Measurements from ENCODE around the gene PRUNE2.

Gene PRUNE2

GRCh38 chr9:76655121-76655541 is 250.8 kb downstream of the PRUNE2 start:
- H3K36me3 ChIP-seq (ENCODE audit: control insufficient read depth in 4 of 4, insufficient read depth in 4 of 4, low read length in 3 of 4) = no peaks in the 10 kb centered on the region
- 0% methylated on average over 5 of the region's 6 CpGs for WGBS (ENCODE audit: insufficient coverage)
- ChIA-PET POLR2A (no interaction called here), CTCF (interaction anchor here (1.6 to 9.8 kb wide), 2 partner anchors 196 to 206 kb away, joined by 4 to 171 read pairs; partner anchors contain the start of gene GCNT1)
- peaks cover 58 to 82% (median 72%) of the 10 kb centered on the region in 4 experiments for H3K4me1 ChIP-seq (ENCODE audit: control extremely low read depth in 1 of 4, control insufficient read depth in 4 of 4, insufficient read depth in 4 of 4, low read length in 3 of 4)
- no peaks in the 10 kb centered on the region for H3K27me3 ChIP-seq (replicated peaks in 2 of 5; ENCODE audit: control insufficient read depth in 4 of 5, insufficient read depth in 5 of 5, low read length in 4 of 5)
- no peaks in the 10 kb centered on the region for H3K9me3 ChIP-seq (ENCODE audit: control extremely low read depth in 1 of 5, control insufficient read depth in 4 of 5, insufficient read depth in 2 of 5, low read depth in 1 of 5, low read length in 4 of 5)
- peak overlapping the region; percentile 22 to 35 for H3K27ac ChIP-seq (ENCODE audit: insufficient read depth in 1 of 2, low read depth in 1 of 2, low read length in 2 of 2, poor library complexity in 1 of 2, severe bottlenecking in 2 of 2)
- peak overlapping the region in 2 of 7 experiments; percentile 4 to 34 for H3K4me3 ChIP-seq (ENCODE audit: control insufficient read depth in 1 of 7, extremely low read depth in 1 of 7, insufficient read depth in 4 of 7, low read depth in 2 of 7, low read length in 6 of 7)
- DNase-seq = peak in 2 of 3 donors; percentile 55 to 72

- WGBS (ENCODE audit: insufficient coverage) = no CpG with 5 or more reads among the region's 1 CpG
- H3K4me1 ChIP-seq (ENCODE audit: control extremely low read depth in 1 of 4, control insufficient read depth in 4 of 4, insufficient read depth in 4 of 4, low read length in 3 of 4) = peaks cover 58 to 86% (median 73%) of the 10 kb centered on the region in 4 experiments
Observed at GRCh38 chr9:76654575-76654974, 251.3 kb downstream of the PRUNE2 start.

GRCh38 chr9:76654051-76654461 is 251.9 kb downstream of the PRUNE2 start:
- H3K27ac ChIP-seq (ENCODE audit: insufficient read depth in 1 of 2, low read depth in 1 of 2, low read length in 2 of 2, poor library complexity in 1 of 2, severe bottlenecking in 2 of 2) = no peak overlapping the region
- 86% methylated on average over 1 of the region's 1 CpG for WGBS (ENCODE audit: insufficient coverage)
- no peak overlapping the region for H3K4me3 ChIP-seq (ENCODE audit: control insufficient read depth in 1 of 7, extremely low read depth in 1 of 7, insufficient read depth in 4 of 7, low read depth in 2 of 7, low read length in 6 of 7)
- H3K4me1 ChIP-seq (ENCODE audit: control extremely low read depth in 1 of 4, control insufficient read depth in 4 of 4, insufficient read depth in 4 of 4, low read length in 3 of 4) = peaks cover 58 to 85% (median 73%) of the 10 kb centered on the region in 4 experiments
- POLR2A ChIA-PET = no interaction called here
- CTCF ChIA-PET = interaction anchor here (0.7 to 1.6 kb wide), 2 partner anchors 57 to 151 kb away, joined by 3 to 6 read pairs; no protein-coding TSS in a partner anchor
- H3K27me3 ChIP-seq (replicated peaks in 2 of 5; ENCODE audit: control insufficient read depth in 4 of 5, insufficient read depth in 5 of 5, low read length in 4 of 5) = no peaks in the 10 kb centered on the region
- H3K9me3 ChIP-seq (ENCODE audit: control extremely low read depth in 1 of 5, control insufficient read depth in 4 of 5, insufficient read depth in 2 of 5, low read depth in 1 of 5, low read length in 4 of 5) = no peaks in the 10 kb centered on the region
- H3K36me3 ChIP-seq (ENCODE audit: control insufficient read depth in 4 of 4, insufficient read depth in 4 of 4, low read length in 3 of 4) = no peaks in the 10 kb centered on the region
- no peak for DNase-seq

More at GRCh38 chr9:76654575-76654974, 251.3 kb downstream of the PRUNE2 start:
- Histone ChIP-seq H3K9me3 (ENCODE audit: control extremely low read depth in 1 of 5, control insufficient read depth in 4 of 5, insufficient read depth in 2 of 5, low read depth in 1 of 5, low read length in 4 of 5) (no peaks in the 10 kb centered on the region), H3K4me3 (ENCODE audit: control insufficient read depth in 1 of 7, extremely low read depth in 1 of 7, insufficient read depth in 4 of 7, low read depth in 2 of 7, low read length in 6 of 7) (peak overlapping the region in 1 of 7 experiments; percentile 34), H3K27ac (ENCODE audit: insufficient read depth in 1 of 2, low read depth in 1 of 2, low read length in 2 of 2, poor library complexity in 1 of 2, severe bottlenecking in 2 of 2) (peak overlapping the region; percentile 22 to 35), H3K27me3 (replicated peaks in 2 of 5; ENCODE audit: control insufficient read depth in 4 of 5, insufficient read depth in 5 of 5, low read length in 4 of 5) (no peaks in the 10 kb centered on the region), H3K36me3 (ENCODE audit: control insufficient read depth in 4 of 4, insufficient read depth in 4 of 4, low read length in 3 of 4) (no peaks in the 10 kb centered on the region)
- POLR2A ChIA-PET = no interaction called here
- DNase-seq = no peak
- CTCF ChIA-PET = interaction anchor here (0.7 to 1.6 kb wide), 2 partner anchors 57 to 152 kb away, joined by 3 to 6 read pairs; no protein-coding TSS in a partner anchor

GRCh38 chr9:76652894-76653293 is 253.0 kb downstream of the PRUNE2 start:
- POLR2A ChIA-PET = no interaction called here
- Histone ChIP-seq H3K27me3 (replicated peaks in 2 of 5; ENCODE audit: control insufficient read depth in 4 of 5, insufficient read depth in 5 of 5, low read length in 4 of 5) (no peaks in the 10 kb centered on the region), H3K4me1 (ENCODE audit: control extremely low read depth in 1 of 4, control insufficient read depth in 4 of 4, insufficient read depth in 4 of 4, low read length in 3 of 4) (peaks cover 54 to 81% (median 68%) of the 10 kb centered on the region in 4 experiments), H3K27ac (ENCODE audit: insufficient read depth in 1 of 2, low read depth in 1 of 2, low read length in 2 of 2, poor library complexity in 1 of 2, severe bottlenecking in 2 of 2) (no peak overlapping the region), H3K36me3 (ENCODE audit: control insufficient read depth in 4 of 4, insufficient read depth in 4 of 4, low read length in 3 of 4) (no peaks in the 10 kb centered on the region), H3K4me3 (ENCODE audit: control insufficient read depth in 1 of 7, extremely low read depth in 1 of 7, insufficient read depth in 4 of 7, low read depth in 2 of 7, low read length in 6 of 7) (peak overlapping the region in 1 of 7 experiments; percentile 7), H3K9me3 (ENCODE audit: control extremely low read depth in 1 of 5, control insufficient read depth in 4 of 5, insufficient read depth in 2 of 5, low read depth in 1 of 5, low read length in 4 of 5) (no peaks in the 10 kb centered on the region)
- WGBS (ENCODE audit: insufficient coverage) = no CpG with 5 or more reads among the region's 2 CpGs
- DNase-seq = peak in 2 of 3 donors; percentile 65 to 74
- CTCF ChIA-PET = interaction anchor here (1.6 kb wide), 1 partner anchor 56 kb away, joined by 6 read pairs; no protein-coding TSS in a partner anchor

GRCh38 chr9:76651119-76651705 is 254.7 kb downstream of the PRUNE2 start:
- ChIA-PET CTCF (interaction anchor here (0.8 to 2.2 kb wide), 8 partner anchors 11 to 204 kb away, joined by 3 to 6 read pairs (median 4); no protein-coding TSS in a partner anchor), POLR2A (interaction anchor here (0.6 to 0.7 kb wide), 3 partner anchors 9 to 218 kb away, joined by 3 to 7 read pairs (median 3); no protein-coding TSS in a partner anchor)
- Histone ChIP-seq H3K27ac (ENCODE audit: insufficient read depth in 1 of 2, low read depth in 1 of 2, low read length in 2 of 2, poor library complexity in 1 of 2, severe bottlenecking in 2 of 2) (peak overlapping the region; percentile 38 to 73), H3K4me1 (ENCODE audit: control extremely low read depth in 1 of 4, control insufficient read depth in 4 of 4, insufficient read depth in 4 of 4, low read length in 3 of 4) (peaks cover 46 to 69% (median 55%) of the 10 kb centered on the region in 4 experiments), H3K27me3 (replicated peaks in 2 of 5; ENCODE audit: control insufficient read depth in 4 of 5, insufficient read depth in 5 of 5, low read length in 4 of 5) (no peaks in the 10 kb centered on the region), H3K36me3 (ENCODE audit: control insufficient read depth in 4 of 4, insufficient read depth in 4 of 4, low read length in 3 of 4) (no peaks in the 10 kb centered on the region), H3K4me3 (ENCODE audit: control insufficient read depth in 1 of 7, extremely low read depth in 1 of 7, insufficient read depth in 4 of 7, low read depth in 2 of 7, low read length in 6 of 7) (peak overlapping the region in 6 of 7 experiments; percentile 5 to 84 (median 64)), H3K9me3 (ENCODE audit: control extremely low read depth in 1 of 5, control insufficient read depth in 4 of 5, insufficient read depth in 2 of 5, low read depth in 1 of 5, low read length in 4 of 5) (no peaks in the 10 kb centered on the region)
- 0% methylated on average over 2 of the region's 4 CpGs for WGBS (ENCODE audit: insufficient coverage)
- DNase-seq = peak in 2 of 3 donors; percentile 72 to 76

GRCh38 chr9:76650692-76651091 is 255.2 kb downstream of the PRUNE2 start:
- peak overlapping the region in 6 of 7 experiments; percentile 5 to 84 (median 64) for H3K4me3 ChIP-seq (ENCODE audit: control insufficient read depth in 1 of 7, extremely low read depth in 1 of 7, insufficient read depth in 4 of 7, low read depth in 2 of 7, low read length in 6 of 7)
- 0% methylated on average over 2 of the region's 2 CpGs for WGBS (ENCODE audit: insufficient coverage)
- peak overlapping the region; percentile 38 to 52 for H3K27ac ChIP-seq (ENCODE audit: insufficient read depth in 1 of 2, low read depth in 1 of 2, low read length in 2 of 2, poor library complexity in 1 of 2, severe bottlenecking in 2 of 2)
- H3K4me1 ChIP-seq (ENCODE audit: control extremely low read depth in 1 of 4, control insufficient read depth in 4 of 4, insufficient read depth in 4 of 4, low read length in 3 of 4) = peaks cover 41 to 64% (median 51%) of the 10 kb centered on the region in 4 experiments
- POLR2A ChIA-PET = no interaction called here
- no peaks in the 10 kb centered on the region for H3K27me3 ChIP-seq (replicated peaks in 2 of 5; ENCODE audit: control insufficient read depth in 4 of 5, insufficient read depth in 5 of 5, low read length in 4 of 5)
- H3K9me3 ChIP-seq (ENCODE audit: control extremely low read depth in 1 of 5, control insufficient read depth in 4 of 5, insufficient read depth in 2 of 5, low read depth in 1 of 5, low read length in 4 of 5) = no peaks in the 10 kb centered on the region
- CTCF ChIA-PET = interaction anchor here (0.8 to 2.2 kb wide), 9 partner anchors 15 to 253 kb away, joined by 3 to 6 read pairs (median 4); no protein-coding TSS in a partner anchor
- DNase-seq = peak in 1 of 3 donors; percentile 37
- H3K36me3 ChIP-seq (ENCODE audit: control insufficient read depth in 4 of 4, insufficient read depth in 4 of 4, low read length in 3 of 4) = no peaks in the 10 kb centered on the region

GRCh38 chr9:76649894-76650293 is 256.0 kb downstream of the PRUNE2 start:
- no peak for DNase-seq
- Histone ChIP-seq H3K4me1 (ENCODE audit: control extremely low read depth in 1 of 4, control insufficient read depth in 4 of 4, insufficient read depth in 4 of 4, low read length in 3 of 4) (peaks cover 34 to 56% (median 43%) of the 10 kb centered on the region in 4 experiments), H3K9me3 (ENCODE audit: control extremely low read depth in 1 of 5, control insufficient read depth in 4 of 5, insufficient read depth in 2 of 5, low read depth in 1 of 5, low read length in 4 of 5) (no peaks in the 10 kb centered on the region), H3K27me3 (replicated peaks in 2 of 5; ENCODE audit: control insufficient read depth in 4 of 5, insufficient read depth in 5 of 5, low read length in 4 of 5) (no peaks in the 10 kb centered on the region), H3K4me3 (ENCODE audit: control insufficient read depth in 1 of 7, extremely low read depth in 1 of 7, insufficient read depth in 4 of 7, low read depth in 2 of 7, low read length in 6 of 7) (no peak overlapping the region), H3K27ac (ENCODE audit: insufficient read depth in 1 of 2, low read depth in 1 of 2, low read length in 2 of 2, poor library complexity in 1 of 2, severe bottlenecking in 2 of 2) (no peak overlapping the region), H3K36me3 (ENCODE audit: control insufficient read depth in 4 of 4, insufficient read depth in 4 of 4, low read length in 3 of 4) (no peaks in the 10 kb centered on the region)
- WGBS (ENCODE audit: insufficient coverage) = 100% methylated on average over 1 of the region's 2 CpGs
- CTCF ChIA-PET = interaction anchor here (0.8 to 4.6 kb wide), 12 partner anchors 8 to 252 kb away, joined by 3 to 17 read pairs (median 3); partner anchors contain the start of gene GCNT1
- POLR2A ChIA-PET = no interaction called here

Data from common myeloid progenitor, CD34-positive (primary cell).